Chondrocyte (in vitro differentiated cells): ENCODE data around the gene ALOXE3. TPM values are rescaled to one million over a fixed set of nuclear protein-coding genes. Genes with fewer than 3 reads are reported as not detected.
A peak's percentile ranks its signal among the peaks of the same experiment; 100 is the strongest.

Experiments
- DNase-seq: peaks from one replicate; pipeline ENCODE4 v3.0.0; 2021; ENCODE audit warnings: mixed read lengths, low spot score
- H3K27ac Mint-ChIP-seq: one replicate; pipeline ENCODE4 v1.8.0; 2021; ENCODE audit warnings: mild to moderate bottlenecking, moderate library complexity, mixed read lengths; ENCODE audit not compliant: unreplicated experiment
- H3K27me3 Mint-ChIP-seq: 2 replicates; pipeline ENCODE4 v1.8.0; 2021; ENCODE audit warnings: low read depth, mixed read lengths
- H3K36me3 Mint-ChIP-seq: 2 replicates; pipeline ENCODE4 v1.8.0; 2021; ENCODE audit warnings: low read depth, mixed read lengths
- H3K4me1 Mint-ChIP-seq: 2 replicates; pipeline ENCODE4 v1.8.0; 2021; ENCODE audit warnings: low read depth, mild to moderate bottlenecking, mixed read lengths
- H3K4me3 Mint-ChIP-seq: one replicate; pipeline ENCODE4 v1.8.0; 2021; ENCODE audit warnings: mild to moderate bottlenecking, moderate library complexity, mixed read lengths; ENCODE audit not compliant: unreplicated experiment
- H3K9me3 Mint-ChIP-seq: 2 replicates; pipeline ENCODE4 v1.8.0; 2021; ENCODE audit warnings: low read depth, mixed read lengths
- CTCF ChIP-seq: fragments of 200-600 bp; sonication (generic); IDR thresholded peaks from 2 replicates; pipeline ENCODE4 v1.5.0; 2021; ENCODE audit warnings: antibody characterized with exemption, mild to moderate bottlenecking, moderate library complexity
- total RNA-seq: library from RNA; stranded (reverse); gene quantifications from 3 replicates; pipeline ENCODE4 v1.2.1, GENCODE V29; 2021

ALOXE3 gene
- total RNA-seq, 1 donor from 2014 or later: 0.12 TPM

GRCh38 chr17:8084250-8084649 is 34.1 kb downstream of the ALOXE3 start:
- TF ChIP-seq CTCF: no peak
- H3K27ac Mint-ChIP-seq: no peak overlapping the region
- no peaks in the 10 kb centered on the region for H3K36me3 Mint-ChIP-seq
- DNase-seq: no peak
- H3K4me3 Mint-ChIP-seq: no peak overlapping the region
- peaks cover 42% of the 10 kb centered on the region for H3K27me3 Mint-ChIP-seq
- no peaks in the 10 kb centered on the region for H3K9me3 Mint-ChIP-seq
- H3K4me1 Mint-ChIP-seq: peaks cover 4% of the 10 kb centered on the region

DNA sequence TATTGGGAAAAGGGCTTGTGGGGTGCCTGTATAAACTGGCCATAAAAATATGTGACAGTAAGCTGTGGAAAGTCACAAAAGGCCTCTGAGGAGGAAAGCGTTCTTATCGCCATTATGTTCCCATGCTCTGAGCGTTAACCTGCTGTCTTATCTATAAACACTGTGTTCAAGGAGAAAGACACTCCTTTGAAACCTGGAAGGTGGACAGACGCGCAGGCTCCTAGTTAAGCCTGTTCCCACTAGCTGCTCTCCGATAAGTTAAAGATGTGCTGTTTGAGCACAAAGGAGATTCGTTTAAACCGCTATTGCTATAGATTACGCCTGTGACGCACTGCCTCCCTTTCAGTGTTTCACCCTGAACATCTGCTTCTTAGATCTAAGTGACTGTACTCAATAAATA is 36.0 kb downstream of the ALOXE3 start:
- Mint-ChIP-seq H3K4me3 (no peak overlapping the region), H3K36me3 (no peaks in the 10 kb centered on the region), H3K27me3 (peaks cover 39% of the 10 kb centered on the region), H3K4me1 (peaks cover 7% of the 10 kb centered on the region), H3K27ac (no peak overlapping the region), H3K9me3 (no peaks in the 10 kb centered on the region)
- no peak for TF ChIP-seq CTCF
- no peak for DNase-seq

DNA sequence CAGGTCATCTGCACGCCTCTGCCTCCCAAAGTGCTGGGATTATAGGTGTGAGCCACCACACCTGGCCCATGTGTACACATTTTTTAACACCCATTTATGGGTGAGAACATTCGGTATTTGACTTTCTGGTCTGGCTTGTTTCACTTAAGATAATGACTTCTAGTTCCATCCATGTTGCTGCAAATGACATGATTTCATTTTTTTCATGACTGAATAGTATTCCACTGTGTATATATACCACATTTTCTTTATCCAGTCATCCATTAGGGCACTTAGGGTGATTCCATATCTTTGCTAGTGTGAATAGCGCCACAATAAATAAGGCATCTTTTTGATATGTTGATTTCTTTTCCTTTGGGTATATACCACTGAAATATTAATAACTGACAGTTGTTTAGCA is 36.4 kb downstream of the ALOXE3 start:
- no peak overlapping the region for H3K27ac Mint-ChIP-seq
- DNase-seq: no peak
- H3K27me3 Mint-ChIP-seq: peaks cover 37% of the 10 kb centered on the region
- no peaks in the 10 kb centered on the region for H3K36me3 Mint-ChIP-seq
- H3K9me3 Mint-ChIP-seq: no peaks in the 10 kb centered on the region
- no peak overlapping the region for H3K4me3 Mint-ChIP-seq
- TF ChIP-seq CTCF: no peak
- H3K4me1 Mint-ChIP-seq: peaks cover 7% of the 10 kb centered on the region

- no peak for TF ChIP-seq CTCF
- DNase-seq: no peak
- no peak overlapping the region for H3K4me3 Mint-ChIP-seq
- H3K9me3 Mint-ChIP-seq: no peaks in the 10 kb centered on the region
- no peak overlapping the region for H3K27ac Mint-ChIP-seq
- no peaks in the 10 kb centered on the region for H3K36me3 Mint-ChIP-seq
- peaks cover 38% of the 10 kb centered on the region for H3K27me3 Mint-ChIP-seq
- H3K4me1 Mint-ChIP-seq: peaks cover 7% of the 10 kb centered on the region
Observed at GRCh38 chr17:8080799-8081219, 37.5 kb downstream of the ALOXE3 start.

- Mint-ChIP-seq H3K36me3 (no peaks in the 10 kb centered on the region), H3K27ac (no peak overlapping the region), H3K4me1 (peaks cover 7% of the 10 kb centered on the region), H3K27me3 (peaks cover 35% of the 10 kb centered on the region), H3K4me3 (peak overlapping the region; percentile 75), H3K9me3 (no peaks in the 10 kb centered on the region)
- peak; percentile 66 for TF ChIP-seq CTCF
- no peak for DNase-seq
Observed at GRCh38 chr17:8080208-8080798, 38.0 kb downstream of the ALOXE3 start.
